H9 (cell line): ENCODE data around the gene DBNDD2. TPM values are rescaled to one million over a fixed set of nuclear protein-coding genes. Genes with fewer than 3 reads are reported as not detected.

Experiments used
- DNase-seq: peaks from one replicate; pipeline ENCODE4 v3.0.0-alpha.2; 2017
- H2AFZ ChIP-seq: one replicate; pipeline ENCODE4 v1.6.1; 2013; ENCODE audit warnings: mild to moderate bottlenecking, low read length, control low read depth, moderate library complexity
- H2AK5ac ChIP-seq: 2 replicates; pipeline ENCODE4 v1.6.1; 2013; ENCODE audit warnings: low read length, control low read depth, mixed read lengths; ENCODE audit not compliant: insufficient read length
- H2BK120ac ChIP-seq: one replicate; pipeline ENCODE4 v1.6.1; 2013; ENCODE audit warnings: low read depth, mild to moderate bottlenecking, low read length, control low read depth, inconsistent platforms; ENCODE audit not compliant: poor library complexity, severe bottlenecking
- H2BK12ac ChIP-seq: 2 replicates; pipeline ENCODE4 v1.6.1; 2013; ENCODE audit warnings: low read length, control low read depth, mixed read lengths, low read depth; ENCODE audit not compliant: insufficient read length
- H2BK15ac ChIP-seq: 2 replicates; pipeline ENCODE4 v1.6.1; 2013; ENCODE audit warnings: low read depth, low read length, control low read depth
- H2BK20ac ChIP-seq: one replicate; pipeline ENCODE4 v1.6.1; 2013; ENCODE audit warnings: low read depth, mild to moderate bottlenecking, low read length, control low read depth, inconsistent platforms; ENCODE audit not compliant: poor library complexity, severe bottlenecking
- H2BK5ac ChIP-seq: 2 replicates; pipeline ENCODE4 v1.6.1; 2013; ENCODE audit warnings: low read length, control low read depth, mixed read lengths; ENCODE audit not compliant: insufficient read length
- H3K14ac ChIP-seq: 2 replicates; pipeline ENCODE4 v1.6.1; 2013; ENCODE audit warnings: low read length, control low read depth; ENCODE audit not compliant: insufficient read depth
- H3K18ac ChIP-seq: 2 replicates; pipeline ENCODE4 v1.6.1; 2013; ENCODE audit warnings: low read depth, mild to moderate bottlenecking, mixed read lengths, low read length, control low read depth; ENCODE audit not compliant: insufficient read length
- H3K23ac ChIP-seq: 2 replicates; pipeline ENCODE4 v1.6.1; 2013; ENCODE audit warnings: low read length, control low read depth, mixed read lengths, low read depth; ENCODE audit not compliant: insufficient read length
- H3K23me2 ChIP-seq: 2 replicates; pipeline ENCODE4 v1.6.1; 2013; ENCODE audit warnings: low read depth, mild to moderate bottlenecking, mixed read lengths, low read length, control low read depth; ENCODE audit not compliant: insufficient read length, poor library complexity, severe bottlenecking
- H3K27ac ChIP-seq: 2 replicates; pipeline ENCODE4 v1.5.1; 2013; ENCODE audit warnings: low read length, control low read depth, mixed read lengths, low read depth; ENCODE audit not compliant: insufficient read length
- H3K27me3 ChIP-seq: 2 replicates; pipeline ENCODE4 v1.6.1; 2013; ENCODE audit warnings: low read length, control low read depth, inconsistent platforms; ENCODE audit not compliant: insufficient read depth
- H3K4ac ChIP-seq: 2 replicates; pipeline ENCODE4 v1.6.1; 2013; ENCODE audit warnings: low read depth, mild to moderate bottlenecking, control low read depth, inconsistent platforms, low read length, moderate library complexity
- H3K4me1 ChIP-seq: 2 replicates; pipeline ENCODE4 v1.6.1; 2013; ENCODE audit warnings: low read length, control low read depth, inconsistent platforms; ENCODE audit not compliant: insufficient read depth
- H3K4me2 ChIP-seq: 2 replicates; pipeline ENCODE4 v1.6.1; 2013; ENCODE audit warnings: low read length, control low read depth, mixed read lengths; ENCODE audit not compliant: insufficient read length, insufficient read depth
- H3K56ac ChIP-seq: 2 replicates; pipeline ENCODE4 v1.6.1; 2013; ENCODE audit warnings: low read depth, mild to moderate bottlenecking, mixed read lengths, low read length, control low read depth; ENCODE audit not compliant: insufficient read length
- H3K79me1 ChIP-seq: 2 replicates; pipeline ENCODE4 v1.6.1; 2013; ENCODE audit warnings: low read depth, mild to moderate bottlenecking, moderate library complexity, low read length, control low read depth, inconsistent platforms; ENCODE audit not compliant: insufficient read depth, poor library complexity, severe bottlenecking
- H3K79me2 ChIP-seq: 2 replicates; pipeline ENCODE4 v1.6.1; 2013; ENCODE audit warnings: low read length, control low read depth, inconsistent platforms; ENCODE audit not compliant: insufficient read depth
- H3K9ac ChIP-seq: 2 replicates; pipeline ENCODE4 v1.6.1; 2013; ENCODE audit warnings: low read length, control low read depth, mixed read lengths; ENCODE audit not compliant: insufficient read length; ENCODE audit errors: extremely low read depth
- H3K9me3 ChIP-seq: one replicate; pipeline ENCODE4 v1.6.1; 2013; ENCODE audit warnings: low read depth, low read length, inconsistent platforms; ENCODE audit not compliant: control insufficient read depth
- H3T11ph ChIP-seq: one replicate; pipeline ENCODE4 v1.6.1; 2013; ENCODE audit warnings: mild to moderate bottlenecking, low read length, control low read depth, inconsistent platforms
- H4K20me1 ChIP-seq: one replicate; pipeline ENCODE4 v1.6.1; 2013; ENCODE audit not compliant: control insufficient read depth, insufficient read length, insufficient read depth
- H4K5ac ChIP-seq: 2 replicates; pipeline ENCODE4 v1.6.1; 2013; ENCODE audit warnings: low read depth, mild to moderate bottlenecking, mixed read lengths, low read length, control low read depth; ENCODE audit not compliant: insufficient read length
- H4K8ac ChIP-seq: replicated peaks from 2 replicates; pipeline ENCODE4 v1.6.1; 2013; ENCODE audit warnings: low read length, control low read depth, mixed read lengths, low read depth; ENCODE audit not compliant: insufficient read length
- H4K91ac ChIP-seq: 2 replicates; pipeline ENCODE4 v1.6.1; 2013; ENCODE audit warnings: low read depth, mild to moderate bottlenecking, moderate library complexity, mixed read lengths, low read length, control low read depth; ENCODE audit not compliant: insufficient read length
- H3K27ac Mint-ChIP-seq, 3 experiments: 2 replicates in 2 of 3; 3 replicates in 1 of 3; pipeline ENCODE4 v1.8.0; 2020 to 2021; ENCODE audit warnings: mixed read lengths in 3 of 3, mild to moderate bottlenecking in 1 of 3, moderate library complexity in 1 of 3
- H3K27me3 Mint-ChIP-seq: 2 replicates; pipeline ENCODE4 v1.8.0; 2021; ENCODE audit warnings: low read depth, mild to moderate bottlenecking, moderate library complexity, mixed read lengths
- H3K36me3 Mint-ChIP-seq, 3 experiments: 2 replicates in 2 of 3; 3 replicates in 1 of 3; pipeline ENCODE4 v1.8.0; 2020 to 2021; ENCODE audit warnings: low read depth in 3 of 3, mixed read lengths in 3 of 3; ENCODE audit not compliant: insufficient read depth in 1 of 3
- H3K4me1 Mint-ChIP-seq, 2 experiments: 2 replicates each; pipeline ENCODE4 v1.8.0; 2020; ENCODE audit warnings: mixed read lengths in 2 of 2
- H3K4me3 Mint-ChIP-seq, 2 experiments: 2 replicates in 1 of 2; 3 replicates in 1 of 2; pipeline ENCODE4 v1.8.0; 2020 to 2021; ENCODE audit warnings: mild to moderate bottlenecking in 2 of 2, mixed read lengths in 2 of 2, moderate library complexity in 1 of 2
- H3K9me3 Mint-ChIP-seq, 2 experiments: 2 replicates in 1 of 2; 3 replicates in 1 of 2; pipeline ENCODE4 v1.8.0; 2020; ENCODE audit warnings: mild to moderate bottlenecking in 2 of 2, mixed read lengths in 2 of 2, moderate library complexity in 1 of 2
- WGBS: extraction: QIAGEN DNeasy Blood & Tissue Kit; methylation state at CpG from one replicate; pipeline ENCODE4 v1.1.7; 2013; ENCODE audit warnings: missing lambda C conversion rate, low lambda C conversion rate, mixed read lengths; ENCODE audit not compliant: insufficient read length; ENCODE audit errors: extremely low coverage; 5-methylcytosine and 5-hydroxymethylcytosine counted together
- total RNA-seq: library from RNA; stranded (reverse); gene quantifications from 2 replicates; pipeline ENCODE4 v1.2.1, GENCODE V29; 2021
- TF ChIP-seq, protein P1 (sequence below): fragments of 200-600 bp; sonication (generic); conservative IDR thresholded peaks from 3 replicates; pipeline ENCODE4 v1.8.0; 2021; ENCODE audit warnings: antibody characterized with exemption, mild to moderate bottlenecking

The DBNDD2 gene
- total RNA-seq, 1 experiment from 2014 or later, result 39.1 TPM

GRCh38 chr20:45419188-45420091 is 11.4 kb downstream of the DBNDD2 start:
- H3K4ac ChIP-seq, result no peak overlapping the region
- H3K14ac ChIP-seq, result no peak overlapping the region
- Mint-ChIP-seq H3K27me3 (no peaks in the 10 kb centered on the region), H3K9me3 (no peaks in the 10 kb centered on the region), H3K4me3 (no peak overlapping the region), H3K4me1 (peaks cover 8 to 11% of the 10 kb centered on the region in 2 experiments), H3K27ac (no peak overlapping the region), H3K36me3 (peaks cover 23 to 44% (median 39%) of the 10 kb centered on the region in 3 experiments; a peak in 6 of 7 replicates)
- H3T11ph ChIP-seq, result no peak overlapping the region
- TF ChIP-seq, protein P1, sequence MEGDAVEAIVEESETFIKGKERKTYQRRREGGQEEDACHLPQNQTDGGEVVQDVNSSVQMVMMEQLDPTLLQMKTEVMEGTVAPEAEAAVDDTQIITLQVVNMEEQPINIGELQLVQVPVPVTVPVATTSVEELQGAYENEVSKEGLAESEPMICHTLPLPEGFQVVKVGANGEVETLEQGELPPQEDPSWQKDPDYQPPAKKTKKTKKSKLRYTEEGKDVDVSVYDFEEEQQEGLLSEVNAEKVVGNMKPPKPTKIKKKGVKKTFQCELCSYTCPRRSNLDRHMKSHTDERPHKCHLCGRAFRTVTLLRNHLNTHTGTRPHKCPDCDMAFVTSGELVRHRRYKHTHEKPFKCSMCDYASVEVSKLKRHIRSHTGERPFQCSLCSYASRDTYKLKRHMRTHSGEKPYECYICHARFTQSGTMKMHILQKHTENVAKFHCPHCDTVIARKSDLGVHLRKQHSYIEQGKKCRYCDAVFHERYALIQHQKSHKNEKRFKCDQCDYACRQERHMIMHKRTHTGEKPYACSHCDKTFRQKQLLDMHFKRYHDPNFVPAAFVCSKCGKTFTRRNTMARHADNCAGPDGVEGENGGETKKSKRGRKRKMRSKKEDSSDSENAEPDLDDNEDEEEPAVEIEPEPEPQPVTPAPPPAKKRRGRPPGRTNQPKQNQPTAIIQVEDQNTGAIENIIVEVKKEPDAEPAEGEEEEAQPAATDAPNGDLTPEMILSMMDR, result no peak
- no peak for DNase-seq
- no peaks in the 10 kb centered on the region; the same call in 1 of the 2 replicates for H3K4me1 ChIP-seq
- H2AK5ac ChIP-seq, result no peak overlapping the region
- H2BK5ac ChIP-seq, result no peak overlapping the region
- H2BK120ac ChIP-seq, result no peak overlapping the region
- no peak overlapping the region for H3K27ac ChIP-seq
- no peaks in the 10 kb centered on the region for H4K20me1 ChIP-seq
- H3K27me3 ChIP-seq, result no peaks in the 10 kb centered on the region
- no peaks in the 10 kb centered on the region for H3K79me1 ChIP-seq
- H3K18ac ChIP-seq, result no peak overlapping the region
- H3K23ac ChIP-seq, result no peak overlapping the region
- H3K9me3 ChIP-seq, result no peaks in the 10 kb centered on the region
- no peak overlapping the region for H4K91ac ChIP-seq
- H4K5ac ChIP-seq, result no peak overlapping the region
- no CpG with 5 or more reads among the region's 17 CpGs for WGBS
- H3K9ac ChIP-seq, result no peak overlapping the region
- H3K79me2 ChIP-seq, result peaks cover 2% of the 10 kb centered on the region; the same call in 1 of the 2 replicates
- no peak overlapping the region for H2BK12ac ChIP-seq
- H2BK20ac ChIP-seq, result no peak overlapping the region
- no peak overlapping the region for H3K4me2 ChIP-seq
- H3K23me2 ChIP-seq, result peaks cover 7% of the 10 kb centered on the region
- no peak overlapping the region for H4K8ac ChIP-seq
- no peak overlapping the region for H3K56ac ChIP-seq
- H2BK15ac ChIP-seq, result no peak overlapping the region
- H2AFZ ChIP-seq, result no peak overlapping the region
